Urinary bladder (tissue), 4 donors: ENCODE results near the gene NOX5. TPM values are rescaled to one million over a fixed set of nuclear protein-coding genes. Genes with fewer than 3 reads are reported as not detected.

Experiments used
- DNase-seq: peaks from one replicate; pipeline ENCODE4 v3.0.0-alpha.2; 2015; ENCODE audit errors: extremely low spot score
- H3K27ac ChIP-seq: one replicate; pipeline ENCODE4 v1.5.1; 2013; ENCODE audit warnings: low read depth, mild to moderate bottlenecking, moderate library complexity
- H3K36me3 ChIP-seq: one replicate; pipeline ENCODE4 v1.6.1; 2013; ENCODE audit warnings: mild to moderate bottlenecking, moderate library complexity; ENCODE audit not compliant: insufficient read depth
- H3K4me1 ChIP-seq: one replicate; pipeline ENCODE4 v1.6.1; 2013; ENCODE audit warnings: mild to moderate bottlenecking, moderate library complexity; ENCODE audit not compliant: insufficient read depth
- H3K4me3 ChIP-seq: one replicate; pipeline ENCODE4 v1.5.1; 2013; ENCODE audit warnings: low read depth, low read length
- WGBS: extraction: QIAGEN DNeasy Blood & Tissue Kit; methylation state at CpG from one replicate; pipeline ENCODE4 v1.1.7; 2013; 5-methylcytosine and 5-hydroxymethylcytosine counted together
- polyA plus RNA-seq: library from polyadenylated mRNA; stranded (reverse); fragments of 200-250 nt; gene quantifications from one replicate; pipeline ENCODE4 v1.2.3, GENCODE V29; 2013
- total RNA-seq: library from RNA; depleted of rRNA; stranded (reverse); fragments of >200 nt; gene quantifications from one replicate; pipeline ENCODE4 v1.2.3, GENCODE V29; 2014
- donor health status: healthy with polysubstance abuse.
- donor health status: healthy.

Gene NOX5
- total and polyA plus RNA-seq, 2 donors, result 0.16 to 0.19 TPM

DNA sequence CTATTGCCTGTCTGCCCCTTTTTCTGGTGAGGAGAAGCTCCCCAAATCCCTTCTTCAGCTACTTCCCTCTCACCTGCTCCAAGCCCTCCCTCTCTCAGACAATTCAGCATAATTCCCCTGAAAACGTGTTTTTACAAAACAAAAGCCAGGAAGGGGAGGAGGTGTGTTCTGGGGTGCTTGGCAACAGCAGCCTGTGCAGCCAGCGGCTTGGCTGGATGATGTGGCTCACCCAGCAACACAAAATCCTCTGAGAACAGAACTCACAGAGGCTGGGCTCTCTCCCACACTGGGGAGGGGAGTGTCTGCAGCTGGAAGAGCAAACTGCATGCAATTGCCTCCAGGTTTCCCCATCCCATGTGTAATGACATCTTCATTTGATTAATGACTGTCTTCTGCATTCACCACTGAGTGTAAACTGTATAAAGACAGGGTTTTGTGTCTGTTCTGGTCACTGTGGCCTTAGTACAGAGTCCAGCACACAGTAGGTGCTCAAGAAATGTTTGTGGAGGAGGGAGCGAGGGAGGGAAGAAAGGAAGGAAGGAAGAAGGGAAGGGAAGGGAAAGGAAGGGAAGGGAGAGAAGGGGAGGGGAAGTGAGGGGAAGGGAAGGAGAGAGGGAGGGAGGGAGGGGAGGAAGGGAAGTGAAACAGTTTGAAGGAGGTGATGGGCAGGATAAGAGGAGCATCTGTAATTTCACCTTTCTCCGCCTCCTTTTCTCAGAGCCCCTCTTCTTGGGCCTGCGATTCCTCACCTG lies 75.9 kb downstream of the NOX5 start:
- no peak overlapping the region for H3K27ac ChIP-seq
- 64% methylated on average over 5 of the region's 5 CpGs for WGBS
- H3K4me3 ChIP-seq, result no peak overlapping the region
- H3K4me1 ChIP-seq, result no peaks in the 10 kb centered on the region
- no peak for DNase-seq
- H3K36me3 ChIP-seq, result no peaks in the 10 kb centered on the region

DNA sequence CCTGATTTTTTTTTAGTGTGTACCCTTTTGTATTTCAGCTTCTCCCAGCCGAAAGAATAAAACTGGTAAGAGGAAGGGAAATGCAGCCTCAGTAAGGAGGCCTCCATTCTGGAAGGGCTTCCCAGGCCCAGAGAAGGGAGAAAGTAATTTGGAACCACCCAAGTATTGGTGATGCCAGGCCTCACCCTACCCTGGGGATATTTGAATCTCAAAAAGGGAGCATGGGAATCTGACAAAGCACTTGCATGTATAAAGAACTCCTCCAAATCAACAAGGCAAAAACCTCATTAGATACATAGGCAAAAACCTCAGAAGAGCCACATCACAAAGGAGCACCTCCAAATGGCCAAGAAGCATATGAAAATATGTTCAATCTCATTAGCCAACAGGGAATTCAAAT lies 77.2 kb downstream of the NOX5 start:
- Histone ChIP-seq H3K4me1 (no peaks in the 10 kb centered on the region), H3K27ac (no peak overlapping the region), H3K36me3 (no peaks in the 10 kb centered on the region), H3K4me3 (no peak overlapping the region)
- 98% methylated on average over 1 of the region's 1 CpG for WGBS
- DNase-seq, result no peak

DNA sequence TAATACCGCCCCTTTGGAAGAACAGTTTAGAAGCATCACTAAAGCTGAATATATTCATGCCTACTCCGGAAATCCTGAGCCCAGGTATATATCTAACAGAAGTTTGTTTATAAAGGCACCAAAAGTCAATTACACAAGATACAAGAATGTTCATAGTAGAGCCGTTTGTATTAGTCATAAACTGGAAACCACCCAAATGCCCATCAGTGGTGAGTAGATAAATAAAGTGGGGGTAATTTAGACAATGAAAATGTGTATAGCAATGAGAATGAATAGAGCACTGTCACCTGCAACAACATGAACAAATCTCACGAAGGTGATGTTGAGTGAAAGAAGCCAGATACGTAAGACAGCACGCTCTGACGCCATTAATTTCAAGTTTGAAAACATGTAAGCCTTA lies 77.7 kb downstream of the NOX5 start:
- 78% methylated on average over 7 of the region's 7 CpGs for WGBS
- H3K27ac ChIP-seq, result no peak overlapping the region
- DNase-seq, result no peak
- no peak overlapping the region for H3K4me3 ChIP-seq
- H3K36me3 ChIP-seq, result no peaks in the 10 kb centered on the region
- no peaks in the 10 kb centered on the region for H3K4me1 ChIP-seq

DNA sequence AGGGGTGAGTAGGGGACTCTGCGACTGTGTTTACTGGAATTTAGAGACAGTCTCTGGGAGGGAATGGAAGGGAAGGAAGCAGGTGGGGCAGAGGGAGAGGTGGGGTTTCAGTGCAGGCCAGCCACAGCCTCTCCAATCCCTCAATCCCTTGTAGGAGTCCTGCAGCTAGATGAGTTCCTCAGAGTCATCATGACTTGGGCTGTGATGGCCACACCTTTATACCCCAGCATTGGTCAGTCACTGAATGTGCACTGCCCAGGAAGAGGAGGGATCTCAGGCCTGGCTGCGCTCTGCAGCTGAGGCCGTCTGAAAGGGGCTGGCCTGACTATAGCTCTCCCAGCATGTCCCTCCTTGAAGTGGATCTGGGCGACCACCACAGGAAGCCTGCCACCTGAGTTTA lies 78.6 kb downstream of the NOX5 start:
- no peak for DNase-seq
- WGBS, result 62% methylated on average over 4 of the region's 4 CpGs
- Histone ChIP-seq H3K36me3 (no peaks in the 10 kb centered on the region), H3K4me1 (no peaks in the 10 kb centered on the region), H3K27ac (no peak overlapping the region), H3K4me3 (no peak overlapping the region)

DNA sequence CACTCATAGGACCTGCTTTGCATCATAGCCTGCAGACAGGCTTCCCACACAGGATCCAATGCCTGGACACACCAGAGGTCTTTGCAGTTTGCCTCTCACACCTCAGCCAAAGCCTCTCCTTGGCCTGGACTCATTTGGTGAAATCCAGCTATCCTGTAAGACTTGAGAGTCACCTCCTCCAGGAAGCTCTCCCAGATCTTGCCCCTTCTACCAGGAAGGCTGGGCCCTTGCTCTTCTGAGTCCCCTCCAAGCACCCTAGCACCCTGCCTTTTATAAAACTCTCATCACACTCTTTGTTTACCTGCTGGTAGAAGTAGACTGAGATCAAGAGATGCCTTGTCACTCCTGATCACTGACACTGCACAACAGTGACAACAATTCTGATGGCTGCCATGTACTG lies 79.1 kb downstream of the NOX5 start:
- Histone ChIP-seq H3K27ac (no peak overlapping the region), H3K4me1 (no peaks in the 10 kb centered on the region)
- no peak for DNase-seq

DNA sequence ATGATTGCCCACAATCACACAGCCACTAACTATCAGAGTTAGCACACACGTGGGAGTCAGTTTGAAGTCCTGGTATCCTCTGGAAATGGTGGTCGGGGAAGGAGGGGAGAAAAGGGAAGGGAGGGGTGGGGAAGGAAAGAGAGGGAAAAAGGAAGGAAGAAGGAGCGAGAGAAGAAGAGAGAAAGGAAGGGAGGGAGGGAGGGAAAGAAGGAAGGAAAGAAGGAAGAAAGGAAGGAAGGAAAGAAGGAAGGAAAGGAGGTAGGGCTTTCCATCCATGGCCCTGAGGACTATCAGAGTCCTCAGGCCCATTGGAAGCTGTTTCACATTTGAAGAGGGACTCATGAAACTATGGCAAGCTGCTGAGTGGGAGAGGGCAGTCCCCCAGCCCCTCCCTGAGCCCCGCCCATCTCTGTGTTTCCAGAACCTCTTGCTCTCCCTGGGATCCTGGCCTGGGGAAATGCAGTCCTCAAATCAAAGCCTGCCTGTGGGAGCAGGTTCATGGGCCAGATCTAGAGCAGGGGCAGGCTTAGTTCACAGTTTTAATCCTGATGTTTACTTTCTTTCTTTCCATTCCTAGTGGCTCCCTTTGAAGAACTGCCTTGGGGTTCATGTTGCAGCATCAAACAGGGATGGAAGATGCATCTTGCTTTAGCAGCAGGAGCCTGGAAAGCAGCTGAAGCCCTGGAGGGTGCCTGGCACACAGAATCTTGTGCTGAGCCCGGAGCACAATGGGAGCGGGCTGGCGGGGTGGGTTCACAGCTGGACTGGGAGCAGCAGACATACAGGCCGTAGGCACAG lies 79.8 kb downstream of the NOX5 start:
- Histone ChIP-seq H3K4me1 (no peaks in the 10 kb centered on the region), H3K27ac (no peak overlapping the region), H3K36me3 (no peaks in the 10 kb centered on the region), H3K4me3 (no peak overlapping the region)
- no peak for DNase-seq
- 73% methylated on average over 8 of the region's 8 CpGs for WGBS

More for the DNA sequence above, 79.1 kb downstream of the NOX5 start:
- Histone ChIP-seq H3K36me3 (no peaks in the 10 kb centered on the region), H3K4me3 (no peak overlapping the region)

DNA sequence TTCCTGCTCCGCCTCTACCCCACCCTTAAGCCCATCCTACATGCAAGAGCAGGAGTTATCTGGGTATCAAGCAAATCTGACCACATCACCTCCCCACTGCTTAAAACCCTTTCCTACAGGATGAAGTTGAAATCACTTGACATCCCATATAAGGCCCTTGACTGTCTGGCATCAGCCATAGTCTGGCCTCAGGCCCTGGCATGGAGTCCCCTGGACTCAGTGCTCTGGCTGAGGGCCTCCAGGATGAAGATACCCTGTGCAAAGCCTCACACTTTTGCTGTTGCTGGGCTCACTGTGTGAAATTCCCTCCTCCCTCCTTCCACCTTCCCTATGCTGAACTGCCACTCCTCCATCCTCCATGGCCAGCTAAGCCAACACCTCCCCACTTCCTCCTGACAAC lies 80.8 kb downstream of the NOX5 start:
- Histone ChIP-seq H3K27ac (no peak overlapping the region), H3K4me3 (no peak overlapping the region), H3K36me3 (no peaks in the 10 kb centered on the region), H3K4me1 (no peaks in the 10 kb centered on the region)
- DNase-seq, result no peak
- WGBS, result 94% methylated on average over 1 of the region's 1 CpG

DNA sequence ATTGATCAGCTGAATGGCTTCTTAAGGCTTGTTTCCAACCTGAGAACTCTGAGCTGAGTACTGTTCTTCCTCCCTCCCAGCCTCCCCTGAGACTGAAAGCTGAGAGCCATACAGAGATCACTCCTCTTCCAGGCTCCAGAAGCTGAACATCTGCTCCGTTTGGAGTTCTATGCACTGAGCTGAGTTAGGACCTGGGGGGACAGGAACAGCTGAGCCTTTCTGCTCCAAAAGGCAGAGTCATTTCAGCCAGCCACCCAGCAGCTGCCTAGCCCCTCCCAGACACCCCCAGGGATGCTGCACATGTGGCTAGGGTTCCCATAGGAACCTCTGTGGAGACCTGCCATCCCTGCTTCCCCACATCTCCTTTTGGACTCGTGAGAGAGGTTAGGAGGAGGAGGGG lies 81.7 kb downstream of the NOX5 start:
- Histone ChIP-seq H3K36me3 (no peaks in the 10 kb centered on the region), H3K27ac (no peak overlapping the region), H3K4me3 (no peak overlapping the region), H3K4me1 (no peaks in the 10 kb centered on the region)
- WGBS, result 42% methylated on average over 2 of the region's 2 CpGs
- DNase-seq, result no peak

DNA sequence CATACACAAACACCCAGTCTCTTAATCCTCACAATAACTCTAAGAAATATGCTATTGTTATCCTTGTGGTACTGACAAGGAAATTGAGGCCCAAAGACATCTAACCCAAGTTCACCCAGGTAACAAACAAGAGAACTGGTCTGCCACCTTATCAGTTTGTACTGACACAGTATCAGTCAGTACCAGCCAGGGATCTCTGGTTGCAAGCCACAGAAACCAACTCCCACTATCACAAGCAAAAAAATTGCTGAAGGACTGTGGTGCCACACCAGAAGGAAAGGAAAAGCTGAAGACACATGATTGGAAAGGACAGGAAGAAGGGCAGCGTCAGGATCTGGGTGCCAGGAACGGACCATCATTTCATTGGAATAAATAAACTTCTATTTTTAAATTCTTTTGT lies 82.1 kb downstream of the NOX5 start:
- H3K4me1 ChIP-seq, result no peaks in the 10 kb centered on the region
- 66% methylated on average over 2 of the region's 2 CpGs for WGBS

DNA sequence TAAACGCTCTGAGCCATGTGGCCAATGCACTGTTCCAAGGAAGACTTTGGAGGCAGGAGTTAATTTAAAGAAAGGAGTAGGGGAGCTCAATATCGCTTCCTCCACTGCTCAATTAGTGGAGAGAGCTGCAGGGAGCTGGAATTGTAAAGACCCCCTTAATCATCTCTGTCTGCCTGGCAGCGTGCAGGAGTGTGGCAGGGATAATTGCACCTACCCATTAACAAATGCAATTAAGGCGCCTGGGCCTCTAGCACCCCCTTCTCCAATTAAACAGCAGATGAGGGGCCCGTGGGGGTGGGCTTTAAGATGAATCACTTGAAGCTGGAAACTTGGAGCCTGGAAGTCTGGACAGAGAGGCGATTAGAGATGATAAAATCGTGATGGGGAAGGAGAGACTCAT lies 84.3 kb downstream of the NOX5 start:
- 86% methylated on average over 7 of the region's 7 CpGs for WGBS
- Histone ChIP-seq H3K4me1 (no peaks in the 10 kb centered on the region), H3K27ac (no peak overlapping the region), H3K36me3 (no peaks in the 10 kb centered on the region), H3K4me3 (no peak overlapping the region)
- DNase-seq, result no peak

More for the DNA sequence above, 82.1 kb downstream of the NOX5 start:
- H3K36me3 ChIP-seq, result no peaks in the 10 kb centered on the region
- DNase-seq, result no peak
- no peak overlapping the region for H3K4me3 ChIP-seq
- H3K27ac ChIP-seq, result no peak overlapping the region

DNA sequence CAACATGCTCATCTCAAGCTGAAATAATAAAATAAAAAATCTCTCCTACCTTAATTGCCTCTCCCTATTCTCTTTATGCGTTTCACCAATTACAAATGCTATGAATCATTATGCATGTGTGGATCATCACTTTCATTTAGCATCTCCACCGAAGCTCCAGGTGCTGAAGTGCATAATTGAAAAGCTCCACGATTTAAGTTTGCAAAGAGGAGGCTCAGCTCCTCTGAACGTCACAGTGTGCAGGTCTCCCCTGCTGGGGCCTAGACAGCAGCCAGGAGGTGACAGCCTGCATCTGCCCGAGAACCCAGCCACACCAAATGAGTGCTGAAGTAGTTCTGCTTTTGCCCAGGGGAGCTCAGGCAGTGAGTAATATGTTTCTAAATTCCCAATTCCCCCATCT lies 85.4 kb downstream of the NOX5 start:
- WGBS, result 79% methylated on average over 5 of the region's 5 CpGs
- H3K36me3 ChIP-seq, result no peaks in the 10 kb centered on the region
- H3K4me3 ChIP-seq, result no peak overlapping the region

DNA sequence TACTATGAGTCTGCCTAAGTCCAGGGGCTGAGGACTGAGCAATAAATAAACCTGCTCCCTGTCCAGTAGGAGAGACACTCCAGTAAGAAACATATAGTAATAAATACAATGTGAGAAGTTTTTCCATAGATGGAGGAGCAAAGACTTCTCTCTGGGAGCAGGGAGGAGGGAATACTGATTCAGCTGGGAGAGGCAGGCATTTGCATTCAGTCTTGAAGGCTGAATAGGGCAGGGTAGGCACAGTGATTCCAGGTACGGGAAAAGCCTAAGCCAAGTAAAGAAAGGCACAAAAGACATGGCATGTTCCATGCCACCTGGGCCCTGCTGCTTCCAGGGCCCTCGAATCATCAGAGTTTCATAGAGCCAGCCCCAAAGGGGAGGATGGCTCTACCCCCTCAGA lies 86.3 kb downstream of the NOX5 start:
- H3K36me3 ChIP-seq, result no peaks in the 10 kb centered on the region
- no peaks in the 10 kb centered on the region for H3K4me1 ChIP-seq
- DNase-seq, result no peak
- H3K27ac ChIP-seq, result no peak overlapping the region
- H3K4me3 ChIP-seq, result no peak overlapping the region
- WGBS, result 81% methylated on average over 2 of the region's 2 CpGs

More for the DNA sequence above, 85.4 kb downstream of the NOX5 start:
- no peaks in the 10 kb centered on the region for H3K4me1 ChIP-seq
- H3K27ac ChIP-seq, result no peak overlapping the region
- no peak for DNase-seq

DNA sequence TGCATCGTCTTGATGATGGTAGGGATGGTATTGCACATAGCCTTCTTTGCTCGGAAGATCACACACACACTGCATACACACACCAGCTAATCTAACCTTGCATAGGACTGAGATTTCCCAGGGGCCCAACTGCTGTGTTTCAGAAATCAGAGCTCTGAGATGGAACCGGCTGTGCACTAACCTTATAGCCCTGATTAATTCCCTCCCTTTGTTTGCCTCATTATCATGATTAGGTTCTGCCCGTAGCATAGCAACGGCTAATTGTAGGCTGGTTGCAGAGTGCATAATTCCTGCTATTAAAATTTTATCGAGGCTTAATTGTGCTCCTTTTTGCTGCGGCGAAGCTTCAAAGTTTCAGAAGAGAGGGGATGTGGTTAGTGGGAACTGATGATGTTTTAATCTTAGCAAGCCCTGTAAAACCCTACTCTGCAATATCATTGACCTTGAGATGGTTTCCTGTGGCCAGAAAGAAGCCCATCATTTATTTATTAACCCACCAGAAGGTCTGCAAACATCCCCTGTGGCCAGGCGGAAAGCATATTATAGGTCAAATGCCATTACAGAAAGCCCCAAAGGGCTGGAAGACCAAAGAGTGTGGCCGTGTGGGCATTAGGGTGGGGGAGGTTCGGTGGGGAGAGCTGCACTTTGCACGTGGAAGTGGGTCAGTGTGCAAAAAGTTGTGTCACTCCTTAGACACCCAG lies 89.7 kb downstream of the NOX5 start:
- H3K36me3 ChIP-seq, result no peaks in the 10 kb centered on the region
- H3K4me1 ChIP-seq, result no peaks in the 10 kb centered on the region
- H3K27ac ChIP-seq, result no peak overlapping the region
- DNase-seq, result no peak
- 83% methylated on average over 12 of the region's 12 CpGs for WGBS
- H3K4me3 ChIP-seq, result no peak overlapping the region
